KMS-11 (cell line): ENCODE data around the gene ACAP3.

ENCODE experiments used
- H2AFZ ChIP-seq: fragments of 200-600 bp; sonication (generic); 2 replicates; pipeline ENCODE4 v1.6.1; 2016; ENCODE audit warnings: antibody characterized with exemption, mixed run types, low read depth
- H3K27ac ChIP-seq: fragments of 200-600 bp; sonication (generic); 2 replicates; pipeline ENCODE4 v1.6.1; 2016; ENCODE audit warnings: mild to moderate bottlenecking, mixed run types
- H3K27me3 ChIP-seq: fragments of 200-600 bp; sonication (generic); 2 replicates; pipeline ENCODE4 v1.6.1; 2017; ENCODE audit warnings: mild to moderate bottlenecking, low read depth, mixed run types, moderate library complexity; ENCODE audit not compliant: insufficient read depth
- H3K36me3 ChIP-seq: fragments of 200-600 bp; sonication (generic); 2 replicates; pipeline ENCODE4 v1.6.1; 2017; ENCODE audit warnings: mild to moderate bottlenecking, mixed run types; ENCODE audit not compliant: insufficient read depth
- H3K4me1 ChIP-seq: fragments of 200-600 bp; sonication (generic); 2 replicates; pipeline ENCODE4 v1.6.1; 2016; ENCODE audit warnings: mild to moderate bottlenecking, low read depth, mixed run types; ENCODE audit not compliant: poor library complexity, severe bottlenecking
- H3K4me2 ChIP-seq: fragments of 200-600 bp; sonication (generic); 2 replicates; pipeline ENCODE4 v1.7.0; 2016; ENCODE audit warnings: mild to moderate bottlenecking, mixed run types
- H3K4me3 ChIP-seq: fragments of 200-600 bp; sonication (generic); IDR thresholded peaks from 2 replicates; pipeline ENCODE4 v1.6.1; 2017; ENCODE audit warnings: low read depth, low read length, mixed read lengths; ENCODE audit not compliant: insufficient read depth
- H3K79me2 ChIP-seq: fragments of 200-600 bp; sonication (generic); 2 replicates; pipeline ENCODE4 v1.6.1; 2016; ENCODE audit warnings: low read depth, mixed run types; ENCODE audit not compliant: insufficient read depth
- H3K9ac ChIP-seq: fragments of 200-600 bp; sonication (generic); 2 replicates; pipeline ENCODE4 v1.6.1; 2016; ENCODE audit warnings: mild to moderate bottlenecking, mixed run types
- H4K20me1 ChIP-seq: fragments of 200-600 bp; sonication (generic); 2 replicates; pipeline ENCODE4 v1.6.1; 2016; ENCODE audit warnings: mild to moderate bottlenecking, mixed run types; ENCODE audit not compliant: insufficient read depth
- CTCF ChIP-seq: fragments of 200-600 bp; sonication (generic); conservative IDR thresholded peaks from 2 replicates; pipeline ENCODE4 v1.6.1; 2017; ENCODE audit warnings: low read depth, mild to moderate bottlenecking, antibody characterized with exemption, low read length, moderate library complexity, mixed read lengths

ACAP3 gene

GRCh38 chr1:1247341-1247913, 60.3 kb downstream of the ACAP3 start:
- H3K4me3 ChIP-seq: no peak overlapping the region
- H3K9ac ChIP-seq: no peak overlapping the region
- no peaks in the 10 kb centered on the region for H3K4me1 ChIP-seq
- no peaks in the 10 kb centered on the region for H4K20me1 ChIP-seq
- no peak overlapping the region for H3K27ac ChIP-seq
- H2AFZ ChIP-seq: no peak overlapping the region
- H3K27me3 ChIP-seq: peaks cover 29% of the 10 kb centered on the region
- H3K36me3 ChIP-seq: no peaks in the 10 kb centered on the region
- H3K4me2 ChIP-seq: no peak overlapping the region
- no peak for TF ChIP-seq CTCF
- H3K79me2 ChIP-seq: no peaks in the 10 kb centered on the region

- peaks cover 36% of the 10 kb centered on the region for H3K27me3 ChIP-seq
- TF ChIP-seq CTCF: no peak
- H2AFZ ChIP-seq: no peak within 1 kb of the TSS
- H3K4me1 ChIP-seq: no peaks in the 10 kb centered on the region
- H4K20me1 ChIP-seq: no peaks in the 10 kb centered on the region
- H3K4me2 ChIP-seq: no peak within 1 kb of the TSS
- H3K4me3 ChIP-seq: no peak within 1 kb of the TSS
- no peaks in the 10 kb centered on the region for H3K36me3 ChIP-seq
- H3K9ac ChIP-seq: no peak within 1 kb of the TSS
- no peaks in the 10 kb centered on the region for H3K79me2 ChIP-seq
- H3K27ac ChIP-seq: no peak within 1 kb of the TSS
Measured at GRCh38 chr1:1246577-1247340, 61.0 kb downstream of the ACAP3 start, which contains the start of gene C1QTNF12. Gene C1QTNF12 (minus strand): TSS chr1:1246722. CDS start chr1:1246690, 32 bp downstream.

GRCh38 chr1:1245817-1246576, 61.7 kb downstream of the ACAP3 start:
- TF ChIP-seq CTCF: no peak
- H3K36me3 ChIP-seq: no peaks in the 10 kb centered on the region
- H3K4me2 ChIP-seq: no peak overlapping the region
- no peaks in the 10 kb centered on the region for H3K79me2 ChIP-seq
- H3K27ac ChIP-seq: no peak overlapping the region
- H4K20me1 ChIP-seq: no peaks in the 10 kb centered on the region
- peaks cover 42% of the 10 kb centered on the region for H3K27me3 ChIP-seq
- H2AFZ ChIP-seq: no peak overlapping the region
- H3K4me3 ChIP-seq: no peak overlapping the region
- no peak overlapping the region for H3K9ac ChIP-seq
- no peaks in the 10 kb centered on the region for H3K4me1 ChIP-seq

- no peak overlapping the region for H3K4me3 ChIP-seq
- no peak overlapping the region for H3K4me2 ChIP-seq
- no peak overlapping the region for H2AFZ ChIP-seq
- no peaks in the 10 kb centered on the region for H3K79me2 ChIP-seq
- no peak overlapping the region for H3K9ac ChIP-seq
- no peaks in the 10 kb centered on the region for H3K4me1 ChIP-seq
- no peak for TF ChIP-seq CTCF
- no peak overlapping the region for H3K27ac ChIP-seq
- no peaks in the 10 kb centered on the region for H4K20me1 ChIP-seq
- H3K36me3 ChIP-seq: no peaks in the 10 kb centered on the region
- H3K27me3 ChIP-seq: peaks cover 46% of the 10 kb centered on the region
Measured at GRCh38 chr1:1245178-1245816, 62.4 kb downstream of the ACAP3 start.
